Tibial artery (tissue), 4 donors: ENCODE data around the gene BANF1.

Experiments used
- DNase-seq, 2 donors: peaks; one replicate each; pipeline ENCODE4 v3.0.0-alpha.2; 2019
- H3K27ac ChIP-seq, 2 donors: fragments of 200-600 bp; sonication (generic) in 1 of 2; 1 replicate in 1 of 2; 2 replicates in 1 of 2; pipeline ENCODE4 v1.5.1; 2018 to 2019; ENCODE audit warnings: mild to moderate bottlenecking in 1 of 2
- H3K27me3 ChIP-seq, 2 donors: fragments of 200-600 bp; sonication (generic) in 1 of 2; one replicate each; pipeline versions ENCODE4 v1.5.1 to v1.6.0; 2016 to 2019
- H3K36me3 ChIP-seq, 3 donors: fragments of 200-600 bp; sonication (generic) in 2 of 3; one replicate each; pipeline ENCODE4 v1.5.1; 2016 to 2019; ENCODE audit warnings: mild to moderate bottlenecking in 2 of 3
- H3K4me1 ChIP-seq, 4 donors: fragments of 200-600 bp; sonication (generic) in 2 of 4; 1 replicate in 3 of 4; 2 replicates in 1 of 4; pipeline ENCODE4 v1.5.1; 2016 to 2019
- H3K4me3 ChIP-seq, 2 donors: fragments of 200-600 bp; sonication (generic) in 1 of 2; 1 replicate in 1 of 2; 2 replicates in 1 of 2; pipeline ENCODE4 v1.5.1; 2018 to 2019; ENCODE audit warnings: mild to moderate bottlenecking in 2 of 2
- H3K9me3 ChIP-seq, 3 donors: fragments of 200-600 bp; sonication (generic) in 1 of 3; one replicate each; pipeline ENCODE4 v1.5.1; 2016 to 2019
- intact Hi-C: fragments of 100-400 bp; cut with DNase I; formaldehyde crosslinking; loops from one replicate; pipeline ENCODE4 v1.15.0; 2023; ENCODE audit warnings: low total_unique reads
- TF ChIP-seq, protein P1 (sequence below), 2 experiments: fragments of 200-600 bp in 1 of 2; fragments of 450-650 bp in 1 of 2; IDR thresholded peaks; one replicate each; pipeline ENCODE4 v1.5.1; 2017 to 2019; ENCODE audit warnings: antibody characterized with exemption in 2 of 2, mild to moderate bottlenecking in 1 of 2, moderate library complexity in 1 of 2

Gene BANF1

DNA sequence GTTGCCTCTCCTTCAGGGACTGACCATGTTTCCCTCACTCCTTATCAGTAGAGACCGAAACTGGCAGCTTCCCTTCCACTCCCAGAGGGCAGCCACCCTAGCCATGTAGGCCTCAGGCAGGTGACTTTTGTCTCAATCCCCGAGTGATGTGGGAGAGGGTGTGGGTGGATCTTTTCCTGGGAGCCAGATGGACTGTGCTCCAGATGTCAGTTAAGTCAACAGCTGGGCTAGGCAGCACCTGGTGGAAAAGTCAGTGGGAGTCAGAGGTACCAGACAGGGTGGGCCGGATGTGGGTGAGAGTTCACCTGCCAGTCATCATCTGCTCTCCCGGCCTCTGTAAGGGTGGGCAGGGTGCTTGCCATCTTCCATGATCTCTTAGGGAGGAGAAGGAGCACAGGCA is 1.9 kb downstream of the BANF1 start:
- Histone ChIP-seq H3K27me3 (no peaks in the 10 kb centered on the region), H3K27ac (peak overlapping the region; percentile 1 to 8), H3K36me3 (peaks cover 18 to 44% (median 26%) of the 10 kb centered on the region in 3 donors), H3K4me1 (peaks cover 0 to 33% (median 21%) of the 10 kb centered on the region in 4 donors), H3K9me3 (no peaks in the 10 kb centered on the region), H3K4me3 (no peak overlapping the region)
- TF ChIP-seq, protein P1, sequence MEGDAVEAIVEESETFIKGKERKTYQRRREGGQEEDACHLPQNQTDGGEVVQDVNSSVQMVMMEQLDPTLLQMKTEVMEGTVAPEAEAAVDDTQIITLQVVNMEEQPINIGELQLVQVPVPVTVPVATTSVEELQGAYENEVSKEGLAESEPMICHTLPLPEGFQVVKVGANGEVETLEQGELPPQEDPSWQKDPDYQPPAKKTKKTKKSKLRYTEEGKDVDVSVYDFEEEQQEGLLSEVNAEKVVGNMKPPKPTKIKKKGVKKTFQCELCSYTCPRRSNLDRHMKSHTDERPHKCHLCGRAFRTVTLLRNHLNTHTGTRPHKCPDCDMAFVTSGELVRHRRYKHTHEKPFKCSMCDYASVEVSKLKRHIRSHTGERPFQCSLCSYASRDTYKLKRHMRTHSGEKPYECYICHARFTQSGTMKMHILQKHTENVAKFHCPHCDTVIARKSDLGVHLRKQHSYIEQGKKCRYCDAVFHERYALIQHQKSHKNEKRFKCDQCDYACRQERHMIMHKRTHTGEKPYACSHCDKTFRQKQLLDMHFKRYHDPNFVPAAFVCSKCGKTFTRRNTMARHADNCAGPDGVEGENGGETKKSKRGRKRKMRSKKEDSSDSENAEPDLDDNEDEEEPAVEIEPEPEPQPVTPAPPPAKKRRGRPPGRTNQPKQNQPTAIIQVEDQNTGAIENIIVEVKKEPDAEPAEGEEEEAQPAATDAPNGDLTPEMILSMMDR (IDR thresholded peaks at IDR 0.05): no peak
- intact Hi-C loops: loop anchor here (5.0 kb wide), 1 partner anchor 42 kb away; the partner anchor contains the start of gene SART1
- no peak for DNase-seq

DNA sequence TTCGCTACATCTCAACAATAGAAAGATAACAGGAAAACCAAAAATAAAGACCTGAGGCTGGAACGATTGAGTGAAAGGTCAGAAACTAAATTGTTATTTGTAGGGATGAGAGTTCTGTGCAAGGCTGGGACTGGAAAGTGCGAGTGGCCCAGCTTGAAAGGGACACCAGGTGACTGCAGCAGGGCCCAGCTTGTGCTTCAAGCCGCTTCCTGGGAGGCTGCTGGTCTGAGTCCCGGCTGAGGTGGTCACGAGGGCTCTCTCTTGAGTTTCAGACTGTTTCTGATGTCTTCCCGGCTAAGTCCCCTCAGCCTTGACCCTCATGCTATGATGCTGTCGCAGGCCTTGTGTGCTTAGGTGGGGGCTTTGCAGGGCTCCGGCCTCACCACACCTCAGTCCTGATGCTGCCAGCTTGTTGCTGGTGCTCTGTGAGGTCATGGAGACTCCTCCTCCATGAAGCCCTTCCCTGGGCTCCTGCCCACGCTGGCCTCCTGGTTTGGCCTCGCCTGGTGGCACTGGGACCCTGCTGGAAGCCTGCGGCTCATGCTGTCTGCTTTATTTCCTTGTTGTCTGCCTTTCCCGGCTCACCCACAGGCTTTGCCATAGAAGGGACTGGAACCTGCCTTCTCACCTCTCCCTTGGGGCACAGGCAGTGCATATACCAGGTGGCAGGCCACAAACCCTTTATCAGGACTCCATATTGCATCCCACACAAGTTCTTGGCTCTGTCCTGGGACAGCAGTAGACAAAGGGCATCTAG is 4.0 kb downstream of the BANF1 start:
- H3K4me3 ChIP-seq: no peak overlapping the region
- peaks cover 9 to 32% (median 14%) of the 10 kb centered on the region in 3 donors for H3K36me3 ChIP-seq
- no peaks in the 10 kb centered on the region for H3K9me3 ChIP-seq
- no peak overlapping the region for H3K27ac ChIP-seq
- peaks cover 0 to 20% (median 10%) of the 10 kb centered on the region in 4 donors for H3K4me1 ChIP-seq
- TF ChIP-seq, protein P1 (IDR thresholded peaks at IDR 0.05): no peak
- H3K27me3 ChIP-seq: no peaks in the 10 kb centered on the region
- intact Hi-C loops: no loop called here
- no peak for DNase-seq

DNA sequence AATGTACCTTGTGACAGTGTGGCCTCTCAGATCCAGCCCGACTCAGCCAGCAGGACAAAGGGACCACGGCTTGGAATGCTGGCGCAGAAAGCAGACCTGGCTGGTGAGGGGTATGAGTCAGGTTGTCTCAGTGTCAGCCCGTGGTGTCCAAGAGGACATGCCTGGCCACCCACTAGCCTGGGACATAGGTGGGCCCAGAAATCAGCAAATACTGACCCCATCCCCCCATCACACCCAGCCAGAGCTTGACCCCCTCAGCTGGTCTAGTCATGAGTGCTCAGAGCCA is 4.5 kb downstream of the BANF1 start:
- Histone ChIP-seq H3K4me3 (no peak overlapping the region), H3K36me3 (peaks cover 9 to 32% (median 14%) of the 10 kb centered on the region in 3 donors), H3K9me3 (no peaks in the 10 kb centered on the region), H3K27me3 (no peaks in the 10 kb centered on the region), H3K4me1 (peaks cover 0 to 23% (median 14%) of the 10 kb centered on the region in 4 donors), H3K27ac (peak overlapping the region in 1 of 2 donors; percentile 15)
- intact Hi-C loops: no loop called here
- TF ChIP-seq, protein P1 (IDR thresholded peaks at IDR 0.05): no peak
- DNase-seq: no peak

DNA sequence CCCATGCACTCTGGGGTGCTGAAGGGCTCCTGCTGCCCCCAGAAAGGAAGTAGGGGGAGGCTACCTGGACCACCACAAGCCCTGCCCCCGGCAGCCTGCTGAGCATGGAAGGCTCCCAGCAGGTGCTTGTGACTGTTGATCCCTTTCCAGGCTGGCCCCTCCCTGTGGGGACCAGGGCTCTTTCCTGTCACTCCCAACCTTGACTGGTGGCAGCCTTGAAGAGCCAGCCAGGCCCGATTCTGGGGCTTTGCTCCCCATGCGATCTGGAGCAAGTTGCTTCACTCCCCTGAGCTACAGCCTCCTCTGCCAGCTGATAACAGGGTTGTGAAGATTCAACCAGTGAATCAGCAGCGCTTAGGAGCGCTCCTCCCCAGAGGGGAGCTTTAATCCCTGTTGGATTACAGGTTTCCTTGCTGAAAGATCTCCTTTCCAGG is 4.9 kb downstream of the BANF1 start:
- H3K4me3 ChIP-seq: no peak overlapping the region
- H3K36me3 ChIP-seq: peaks cover 9 to 32% (median 14%) of the 10 kb centered on the region in 3 donors
- no peak for DNase-seq
- peaks cover 0 to 27% (median 18%) of the 10 kb centered on the region in 4 donors for H3K4me1 ChIP-seq
- no peaks in the 10 kb centered on the region for H3K9me3 ChIP-seq
- peak overlapping the region in 1 of 2 donors; percentile 15 for H3K27ac ChIP-seq
- TF ChIP-seq, protein P1 (IDR thresholded peaks at IDR 0.05): no peak
- intact Hi-C loops: no loop called here
- no peaks in the 10 kb centered on the region for H3K27me3 ChIP-seq

DNA sequence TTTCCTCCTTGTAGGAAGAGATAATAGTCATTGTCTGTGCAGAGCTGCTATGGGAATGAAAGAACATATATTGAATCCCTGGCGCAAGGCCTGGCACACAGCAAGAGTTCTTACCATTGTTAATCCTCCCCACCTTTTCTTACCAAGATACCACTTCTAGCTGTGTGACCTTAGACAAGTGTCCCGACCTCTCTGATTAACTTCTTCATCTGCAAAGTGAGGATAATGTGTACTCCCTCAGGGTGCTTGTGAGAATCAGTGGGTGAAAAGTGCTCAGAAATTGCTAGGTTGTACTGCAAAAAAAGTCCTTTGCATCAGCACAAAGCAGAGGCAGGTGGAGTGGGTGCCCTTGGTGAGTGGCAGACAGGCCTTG is 5.8 kb downstream of the BANF1 start:
- no peak overlapping the region for H3K27ac ChIP-seq

More for the DNA sequence above, 5.8 kb downstream of the BANF1 start:
- DNase-seq: no peak
- Histone ChIP-seq H3K4me3 (no peak overlapping the region), H3K9me3 (no peaks in the 10 kb centered on the region), H3K36me3 (peaks cover 9 to 32% (median 14%) of the 10 kb centered on the region in 3 donors), H3K4me1 (peaks cover 0 to 32% (median 23%) of the 10 kb centered on the region in 4 donors), H3K27me3 (no peaks in the 10 kb centered on the region)
- TF ChIP-seq, protein P1 (IDR thresholded peaks at IDR 0.05): no peak
- intact Hi-C loops: no loop called here
